IMR-90 (cell line): ENCODE results near the gene RNF138. TPM values are rescaled to one million over a fixed set of nuclear protein-coding genes. Genes with fewer than 3 reads are reported as not detected.

Experiments
- ATAC-seq: fragments of 200-7000 bp; cut with Tn5 transposase; 2 replicates; pipeline ENCODE4 v1.9.1; 2020; ENCODE audit warnings: low read depth, mild to moderate bottlenecking, moderate library complexity
- BruUV-seq: library from RNA; stranded (reverse); fragments of 400-500 nt; replicated peaks from 2 replicates; lab custom pipeline; 2021; lab: Mats Ljungman, UMichigan
- CTCF ChIA-PET: fragments of 300-600 bp; formaldehyde crosslinking; extraction: SDS; loops from one replicate; lab custom pipeline; 2021; ENCODE audit warnings: antibody characterized with exemption; lab: Yijun Ruan, JAX
- POLR2A ChIA-PET: fragments of 300-600 bp; sonication (Branson Sonifier 250); formaldehyde crosslinking; loops from one replicate; lab custom pipeline; 2022; ENCODE audit warnings: antibody characterized with exemption; ENCODE audit not compliant: unreplicated experiment; lab: Charles Lee
- DNase-seq: peaks from one replicate; pipeline ENCODE4 v3.0.0; 2013
- H2AFZ ChIP-seq: replicated peaks from 2 replicates; pipeline ENCODE3; 2013; ENCODE audit warnings: low read length, mild to moderate bottlenecking; ENCODE audit not compliant: poor library complexity
- H2AK5ac ChIP-seq: 2 replicates; pipeline ENCODE4 v1.6.1; 2013; ENCODE audit warnings: low read depth, low read length, inconsistent platforms
- H2AK9ac ChIP-seq: replicated peaks from 2 replicates; pipeline ENCODE3; 2013; ENCODE audit warnings: mild to moderate bottlenecking, low read depth, low read length, moderate library complexity; ENCODE audit not compliant: poor library complexity
- H2BK120ac ChIP-seq: 2 replicates; pipeline ENCODE4 v1.6.1; 2013; ENCODE audit warnings: low read depth, low read length, inconsistent platforms
- H2BK15ac ChIP-seq: 3 replicates; pipeline ENCODE4 v1.6.1; 2013; ENCODE audit warnings: low read depth, low read length, inconsistent platforms
- H2BK20ac ChIP-seq: 2 replicates; pipeline ENCODE4 v1.6.1; 2013; ENCODE audit warnings: low read depth, mild to moderate bottlenecking, inconsistent platforms, low read length, moderate library complexity
- H2BK5ac ChIP-seq: 2 replicates; pipeline ENCODE4 v1.6.1; 2013; ENCODE audit warnings: mild to moderate bottlenecking, low read depth, low read length, inconsistent platforms; ENCODE audit not compliant: poor library complexity, severe bottlenecking
- H3K14ac ChIP-seq: replicated peaks from 2 replicates; pipeline ENCODE4 v1.6.1; 2013; ENCODE audit warnings: low read depth, low read length, inconsistent platforms
- H3K18ac ChIP-seq: 2 replicates; pipeline ENCODE4 v1.6.1; 2013; ENCODE audit warnings: low read depth, low read length, control low read depth
- H3K23ac ChIP-seq: 2 replicates; pipeline ENCODE4 v1.6.1; 2013; ENCODE audit warnings: low read depth, low read length, inconsistent platforms
- H3K27ac ChIP-seq: 2 replicates; pipeline ENCODE4 v1.5.1; 2013; ENCODE audit warnings: mild to moderate bottlenecking, control low read depth, low read length; ENCODE audit not compliant: insufficient read depth
- H3K27me3 ChIP-seq: 2 replicates; pipeline ENCODE4 v1.6.1; 2013; ENCODE audit warnings: low read length; ENCODE audit not compliant: control insufficient read depth, insufficient read depth
- H3K36me3 ChIP-seq: 2 replicates; pipeline ENCODE4 v1.6.1; 2013; ENCODE audit warnings: low read length, mixed read lengths; ENCODE audit not compliant: control insufficient read depth, insufficient read depth
- H3K4ac ChIP-seq: 2 replicates; pipeline ENCODE4 v1.6.1; 2013; ENCODE audit warnings: low read depth, low read length, inconsistent platforms
- H3K4me1 ChIP-seq: 2 replicates; pipeline ENCODE4 v1.6.1; 2013; ENCODE audit warnings: low read length, mixed read lengths; ENCODE audit not compliant: control insufficient read depth, insufficient read depth
- H3K4me2 ChIP-seq: 2 replicates; pipeline ENCODE4 v1.6.1; 2013; ENCODE audit warnings: low read depth, mild to moderate bottlenecking, control low read depth, low read length, moderate library complexity
- H3K4me3 ChIP-seq: 2 replicates; pipeline ENCODE4 v1.5.1; 2013; ENCODE audit warnings: low read depth, mild to moderate bottlenecking, control low read depth, low read length, moderate library complexity; ENCODE audit not compliant: insufficient read depth
- H3K56ac ChIP-seq: 2 replicates; pipeline ENCODE4 v1.6.1; 2013; ENCODE audit warnings: low read length, inconsistent platforms; ENCODE audit not compliant: insufficient read depth; ENCODE audit errors: extremely low read depth
- H3K79me1 ChIP-seq, 2 experiments: 2 replicates each; pipeline ENCODE4 v1.6.1; 2013; ENCODE audit warnings: low read length in 2 of 2, inconsistent platforms in 1 of 2, low read depth in 1 of 2
- H3K9ac ChIP-seq: 2 replicates; pipeline ENCODE4 v1.6.1; 2013; ENCODE audit warnings: low read depth, low read length, control low read depth
- H3K9me1 ChIP-seq: 2 replicates; pipeline ENCODE4 v1.6.1; 2013; ENCODE audit warnings: low read length, inconsistent platforms; ENCODE audit not compliant: insufficient read depth
- H3K9me3 ChIP-seq: 2 replicates; pipeline ENCODE4 v1.6.1; 2013; ENCODE audit warnings: low read length; ENCODE audit not compliant: control insufficient read depth, insufficient read depth
- H4K20me1 ChIP-seq: 2 replicates; pipeline ENCODE4 v1.6.1; 2013; ENCODE audit warnings: low read length, inconsistent platforms; ENCODE audit not compliant: insufficient read depth
- H4K5ac ChIP-seq: 2 replicates; pipeline ENCODE4 v1.6.1; 2013; ENCODE audit warnings: mild to moderate bottlenecking, low read depth, low read length, control low read depth
- H4K8ac ChIP-seq, 2 experiments: 2 replicates each; pipeline ENCODE4 v1.6.1; 2013; ENCODE audit warnings: low read depth in 2 of 2, low read length in 2 of 2, control low read depth in 1 of 2, inconsistent platforms in 1 of 2
- H4K91ac ChIP-seq: 2 replicates; pipeline ENCODE4 v1.6.1; 2013; ENCODE audit warnings: low read depth, low read length, inconsistent platforms; ENCODE audit not compliant: insufficient read depth
- CEBPB ChIP-seq: IDR thresholded peaks from 2 replicates; pipeline ENCODE4 v1.6.1; 2012; ENCODE audit warnings: low read depth, low read length, improper control_type of control experiment
- CHD1 ChIP-seq: IDR thresholded peaks from 2 replicates; pipeline ENCODE4 v1.6.1; 2012; ENCODE audit warnings: low read depth, low read length, improper control_type of control experiment
- FOS ChIP-seq: fragments of 150-350 bp; IDR thresholded peaks from 2 replicates; pipeline ENCODE4 v1.6.1; 2016; ENCODE audit warnings: low read depth, low read length
- MAFK ChIP-seq: IDR thresholded peaks from 2 replicates; pipeline ENCODE4 v1.6.1; 2012; ENCODE audit warnings: low read depth, low read length, improper control_type of control experiment
- POLR2A ChIP-seq: IDR thresholded peaks from 2 replicates; pipeline ENCODE4 v1.6.1; 2012; ENCODE audit warnings: mild to moderate bottlenecking, low read depth, low read length
- RAD21 ChIP-seq: IDR thresholded peaks from 2 replicates; pipeline ENCODE4 v1.6.1; 2012; ENCODE audit warnings: low read length, improper control_type of control experiment
- RCOR1 ChIP-seq: IDR thresholded peaks from 2 replicates; pipeline ENCODE4 v1.6.1; 2012; ENCODE audit warnings: mild to moderate bottlenecking, low read length, improper control_type of control experiment; ENCODE audit not compliant: insufficient replicate concordance
- RFX5 ChIP-seq: IDR thresholded peaks from 2 replicates; pipeline ENCODE4 v1.8.0; 2012; ENCODE audit warnings: low read depth, mild to moderate bottlenecking, low read length, moderate library complexity
- SMC3 ChIP-seq: fragments of 150-350 bp; IDR thresholded peaks from 2 replicates; pipeline ENCODE4 v1.6.1; 2016; ENCODE audit warnings: low read depth, mild to moderate bottlenecking, antibody characterized with exemption, low read length, moderate library complexity
- dilution Hi-C: fragments of 300-500 bp; cut with HindIII; formaldehyde crosslinking; loops from one replicate; pipeline ENCODE4 v1.14.3; 2018; ENCODE audit warnings: low sequenced_read_pairs; ENCODE audit not compliant: unreplicated experiment
- in situ Hi-C: fragments of 300-500 bp; cut with MboI; formaldehyde crosslinking; loops from 3 replicates; pipeline ENCODE4 v1.14.3; 2019; ENCODE audit warnings: low sequenced_read_pairs, inconsistent platforms, mixed read lengths
- intact Hi-C: fragments of 100-400 bp; cut with micrococcal nuclease; formaldehyde crosslinking; loops from 2 replicates; pipeline ENCODE4 v1.10.0; 2022
- polyA plus RNA-seq, 3 experiments: library from polyadenylated mRNA; depleted of rRNA; stranded (reverse); fragments of >200 nt; gene quantifications; 2 replicates each; pipeline ENCODE4 v1.2.3, GENCODE V29; 2012; ENCODE audit warnings: low replicate concordance in 1 of 3
- total RNA-seq: library from RNA; depleted of rRNA; stranded (reverse); fragments of >200 nt; gene quantifications from 2 replicates; pipeline ENCODE4 v1.2.3, GENCODE V29; 2012
- TF ChIP-seq, protein P1 (sequence below): fragments of 150-350 bp; IDR thresholded peaks from 2 replicates; pipeline ENCODE4 v1.6.1; 2016; ENCODE audit warnings: low read depth, mild to moderate bottlenecking, low read length, moderate library complexity, borderline replicate concordance

The RNF138 gene
- total and polyA plus RNA-seq, 2 of the 4 experiments (the other 2 are of a cell fraction), result 18.1 to 36.0 TPM

DNA sequence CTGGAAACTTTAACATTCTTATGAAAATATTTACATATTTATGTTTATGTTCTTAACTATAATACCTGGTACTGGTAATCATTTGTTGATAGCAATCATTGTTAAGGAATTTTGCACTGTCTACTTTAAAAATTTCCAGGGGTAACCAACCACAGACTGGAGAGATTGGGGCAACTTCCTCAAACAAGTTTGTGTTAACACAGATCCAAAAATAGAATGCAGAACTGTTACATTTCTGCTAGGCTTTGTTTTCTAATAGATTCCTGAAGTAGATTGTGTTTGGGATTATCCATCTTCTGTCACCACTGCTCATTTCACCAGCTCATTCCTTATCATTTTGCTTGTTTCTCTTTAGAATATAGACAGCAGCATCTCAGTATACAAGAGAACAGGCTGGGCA lies 49.3 kb upstream of the RNF138 start:
- H3K56ac ChIP-seq, result no peak overlapping the region
- no peak overlapping the region for H4K91ac ChIP-seq
- no peak for TF ChIP-seq CHD1
- no peak for TF ChIP-seq FOS
- TF ChIP-seq SMC3, result no peak
- no peak for TF ChIP-seq RFX5
- no peak for TF ChIP-seq RCOR1
- no peak for TF ChIP-seq POLR2A
- TF ChIP-seq, protein P1, sequence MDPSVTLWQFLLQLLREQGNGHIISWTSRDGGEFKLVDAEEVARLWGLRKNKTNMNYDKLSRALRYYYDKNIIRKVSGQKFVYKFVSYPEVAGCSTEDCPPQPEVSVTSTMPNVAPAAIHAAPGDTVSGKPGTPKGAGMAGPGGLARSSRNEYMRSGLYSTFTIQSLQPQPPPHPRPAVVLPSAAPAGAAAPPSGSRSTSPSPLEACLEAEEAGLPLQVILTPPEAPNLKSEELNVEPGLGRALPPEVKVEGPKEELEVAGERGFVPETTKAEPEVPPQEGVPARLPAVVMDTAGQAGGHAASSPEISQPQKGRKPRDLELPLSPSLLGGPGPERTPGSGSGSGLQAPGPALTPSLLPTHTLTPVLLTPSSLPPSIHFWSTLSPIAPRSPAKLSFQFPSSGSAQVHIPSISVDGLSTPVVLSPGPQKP, result no peak
- TF ChIP-seq RAD21, result no peak
- TF ChIP-seq MAFK, result no peak
- no peak for TF ChIP-seq CEBPB
- H2AK9ac ChIP-seq, result no peak overlapping the region
- H2BK120ac ChIP-seq, result no peak overlapping the region
- no peak overlapping the region for H3K4ac ChIP-seq
- in situ Hi-C loops (no loop called here), intact Hi-C loops (no loop called here), dilution Hi-C loops (no loop called here)
- H3K36me3 ChIP-seq, result no peaks in the 10 kb centered on the region
- H3K9me3 ChIP-seq, result no peaks in the 10 kb centered on the region
- ChIA-PET CTCF (no interaction called here), POLR2A (no interaction called here)
- H3K14ac ChIP-seq, result no peak overlapping the region
- no peak overlapping the region for H2AK5ac ChIP-seq
- no peaks in the 10 kb centered on the region for H3K4me1 ChIP-seq
- H3K27me3 ChIP-seq, result no peaks in the 10 kb centered on the region
- no peak overlapping the region for H3K18ac ChIP-seq
- no peaks in the 10 kb centered on the region for H4K20me1 ChIP-seq
- H4K8ac ChIP-seq, result no peak overlapping the region
- H3K4me3 ChIP-seq, result no peak overlapping the region
- DNase-seq (no peak), ATAC-seq (no peak)
- no peaks in the 10 kb centered on the region for H3K9me1 ChIP-seq
- H3K9ac ChIP-seq, result no peak overlapping the region
- H3K79me1 ChIP-seq, result no peaks in the 10 kb centered on the region
- H2AFZ ChIP-seq, result no peak overlapping the region
- H2BK15ac ChIP-seq, result no peak overlapping the region
- H3K4me2 ChIP-seq, result no peak overlapping the region
- H2BK20ac ChIP-seq, result no peak overlapping the region
- H3K23ac ChIP-seq, result no peak overlapping the region
- BruUV-seq, result no TSS peak
- no peak overlapping the region for H2BK5ac ChIP-seq
- no peak overlapping the region for H3K27ac ChIP-seq
- no peak overlapping the region for H4K5ac ChIP-seq
